ENCODE data around the gene ERC2. TPM values are rescaled to one million over a fixed set of nuclear protein-coding genes. Genes with fewer than 3 reads are reported as not detected.

ERC2 gene
- polyA plus RNA-seq, 3 donors from 2014 or later = not detected

DNA sequence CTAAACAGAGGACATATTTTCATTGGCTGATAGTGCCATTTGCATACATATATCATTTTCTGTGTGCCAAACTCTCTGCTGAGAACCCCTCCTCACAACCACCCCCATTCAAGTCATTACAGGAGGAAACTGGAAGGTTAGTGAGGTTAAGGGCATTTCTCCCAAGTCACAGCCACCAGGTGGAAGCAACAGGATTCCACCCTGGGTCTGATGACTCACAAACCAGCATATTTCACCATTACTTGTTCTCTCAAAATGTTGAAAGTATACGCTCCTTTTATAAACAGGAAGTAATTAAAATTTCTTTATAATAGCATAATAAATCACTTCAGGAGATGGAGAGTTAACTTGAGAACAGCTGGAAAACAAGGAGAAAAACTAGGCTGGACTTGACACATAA is 582.5 kb downstream of the ERC2 start:
- H3K27ac Mint-ChIP-seq = no peak overlapping the region
- H3K4me1 Mint-ChIP-seq = no peaks in the 10 kb centered on the region
- H3K9me3 Mint-ChIP-seq = peaks cover 0 to 5% (median under 1%) of the 10 kb centered on the region in 6 donors
- DNase-seq = no peak
- H3K4me3 Mint-ChIP-seq = no peak overlapping the region
- H3K27me3 Mint-ChIP-seq (ENCODE audit: low read depth in 3 of 3) = peaks cover 0 to 1% (median 0%) of the 10 kb centered on the region in 3 donors
- H3K36me3 Mint-ChIP-seq = no peaks in the 10 kb centered on the region

DNA sequence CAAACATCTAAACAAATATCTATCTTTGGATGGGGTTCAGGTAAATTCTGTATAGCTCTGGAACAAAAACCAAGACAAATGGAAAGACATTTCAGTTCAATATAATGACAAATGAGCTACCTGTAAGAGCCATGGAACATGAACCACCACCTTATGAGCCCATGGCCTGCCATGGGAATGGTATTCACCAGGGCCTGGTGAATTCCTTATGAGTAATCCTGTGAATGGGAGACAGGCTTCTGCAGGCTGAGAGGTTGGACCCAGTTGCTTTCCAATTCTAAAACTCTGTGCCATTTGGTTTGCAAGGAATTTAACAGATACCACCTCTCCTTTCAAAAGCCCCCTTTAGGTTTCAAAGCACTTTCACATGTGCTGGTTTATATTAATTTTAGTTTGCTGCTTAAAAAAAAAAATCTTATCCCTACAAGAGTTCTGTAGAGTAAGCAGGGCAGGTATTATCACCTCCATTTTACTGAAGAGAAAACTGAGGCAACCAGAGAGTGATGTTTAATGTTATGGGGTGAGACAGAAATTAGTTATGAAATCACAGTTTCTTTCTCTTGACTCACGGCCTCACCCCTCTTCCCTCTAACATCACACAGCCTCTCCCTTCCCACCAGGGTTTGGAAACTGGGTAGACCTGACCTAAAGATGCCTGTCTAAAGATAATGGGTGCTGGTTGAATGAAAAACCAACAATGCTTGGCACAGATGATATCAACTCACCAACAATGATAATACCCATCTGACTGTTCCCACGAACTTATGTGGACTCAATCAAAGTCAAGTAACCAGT is 583.6 kb downstream of the ERC2 start:
- Mint-ChIP-seq H3K27ac (no peak overlapping the region), H3K27me3 (ENCODE audit: low read depth in 3 of 3) (peaks cover 0 to 1% (median under 1%) of the 10 kb centered on the region in 3 donors), H3K4me1 (no peaks in the 10 kb centered on the region), H3K4me3 (no peak overlapping the region), H3K36me3 (no peaks in the 10 kb centered on the region), H3K9me3 (peaks cover 0 to 5% (median 0%) of the 10 kb centered on the region in 6 donors)
- no peak for DNase-seq

DNA sequence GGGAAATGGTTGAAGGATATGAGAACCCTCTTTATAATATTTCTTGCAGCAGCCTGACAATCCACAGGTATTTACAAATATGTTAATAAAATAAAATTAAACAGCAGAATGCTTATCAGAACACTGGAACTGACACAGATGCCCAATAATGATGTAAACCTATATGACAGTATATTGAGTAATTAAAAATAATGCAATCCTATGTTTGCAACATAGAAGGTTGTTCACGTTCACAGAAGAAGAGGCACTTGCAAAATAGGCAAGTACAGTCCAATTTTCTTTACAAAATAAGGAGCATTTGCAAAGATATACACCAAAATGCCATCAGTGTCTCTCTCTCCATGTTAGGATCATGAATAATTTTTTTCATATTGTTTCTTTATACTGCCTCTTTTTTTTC is 584.2 kb downstream of the ERC2 start:
- Mint-ChIP-seq H3K27me3 (ENCODE audit: low read depth in 3 of 3) (peaks cover 0 to 2% (median 1%) of the 10 kb centered on the region in 3 donors), H3K9me3 (peaks cover 0 to 5% (median 0%) of the 10 kb centered on the region in 6 donors), H3K27ac (no peak overlapping the region), H3K4me3 (no peak overlapping the region), H3K36me3 (no peaks in the 10 kb centered on the region), H3K4me1 (no peaks in the 10 kb centered on the region)
- DNase-seq = no peak

DNA sequence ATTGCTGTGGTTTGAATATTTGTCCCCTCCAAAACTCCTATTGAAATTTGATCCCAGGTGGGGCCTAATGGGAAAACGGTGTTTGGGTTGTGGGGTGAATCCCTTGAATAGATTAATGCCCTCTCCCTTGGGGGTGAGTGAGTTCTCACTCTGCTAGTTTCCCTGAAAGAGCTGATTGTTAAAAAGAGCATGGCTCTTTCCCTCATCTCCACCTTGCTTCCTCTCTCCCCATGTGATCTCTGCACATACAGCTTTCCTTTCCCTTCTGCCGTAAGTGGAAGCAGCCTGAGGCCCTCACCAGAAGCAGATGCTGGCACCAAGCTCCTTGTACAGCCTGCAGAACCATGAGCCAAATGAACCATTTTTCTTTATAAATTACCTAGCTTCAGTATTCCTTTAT is 586.3 kb downstream of the ERC2 start:
- Mint-ChIP-seq H3K36me3 (no peaks in the 10 kb centered on the region), H3K27ac (no peak overlapping the region), H3K9me3 (peaks cover 0 to 5% (median 0%) of the 10 kb centered on the region in 6 donors), H3K4me1 (no peaks in the 10 kb centered on the region), H3K4me3 (no peak overlapping the region), H3K27me3 (ENCODE audit: low read depth in 3 of 3) (peaks cover 0 to 2% (median 1%) of the 10 kb centered on the region in 3 donors)
- DNase-seq = no peak

DNA sequence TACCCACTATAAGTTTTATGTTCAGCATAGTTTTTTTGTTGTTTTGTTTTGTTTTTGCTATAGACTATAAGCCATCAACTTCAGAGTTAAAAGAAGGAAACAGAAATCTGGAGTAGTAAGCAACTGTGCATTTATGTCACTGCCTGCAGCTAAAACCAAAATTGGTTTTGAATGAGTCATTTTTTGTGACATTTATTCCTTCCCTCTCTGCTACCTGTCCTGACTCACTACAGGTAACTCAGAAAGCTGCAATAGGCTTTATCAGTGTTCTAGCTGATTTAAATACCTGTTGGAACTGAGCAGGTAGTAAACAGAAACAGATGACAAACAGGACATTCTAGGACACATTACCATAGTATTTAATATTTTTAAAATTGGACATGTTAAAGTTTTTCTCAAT is 587.9 kb downstream of the ERC2 start:
- Mint-ChIP-seq H3K27ac (no peak overlapping the region), H3K36me3 (no peaks in the 10 kb centered on the region), H3K4me1 (no peaks in the 10 kb centered on the region), H3K27me3 (ENCODE audit: low read depth in 3 of 3) (peaks cover 0 to 2% (median 0%) of the 10 kb centered on the region in 3 donors), H3K9me3 (peaks cover 0 to 9% (median 0%) of the 10 kb centered on the region in 6 donors), H3K4me3 (no peak overlapping the region)
- DNase-seq = no peak

DNA sequence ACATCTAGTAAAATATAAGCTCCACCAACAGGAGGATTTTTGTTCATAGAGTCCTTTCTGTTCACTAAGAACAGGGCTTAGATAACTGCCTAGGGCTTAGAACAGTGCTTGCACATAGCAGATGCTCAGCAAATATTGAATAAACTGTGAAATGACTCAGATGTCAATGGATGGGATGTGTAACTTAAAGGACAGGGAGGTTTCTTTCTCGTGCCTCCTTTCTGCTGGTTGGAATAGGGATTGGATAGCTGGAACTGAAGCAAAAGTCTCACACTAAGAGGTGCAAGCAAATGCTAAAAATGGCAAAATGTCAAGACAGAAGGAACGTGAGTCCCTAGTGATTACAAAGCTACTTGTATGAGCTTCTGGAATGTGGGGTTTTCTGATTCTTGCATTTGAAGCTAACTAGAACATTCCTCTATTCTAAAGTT is 588.4 kb downstream of the ERC2 start:
- Mint-ChIP-seq H3K4me1 (no peaks in the 10 kb centered on the region), H3K4me3 (no peak overlapping the region), H3K36me3 (no peaks in the 10 kb centered on the region), H3K27me3 (ENCODE audit: low read depth in 3 of 3) (peaks cover 0 to 2% (median 0%) of the 10 kb centered on the region in 3 donors), H3K9me3 (peaks cover 0 to 9% (median 0%) of the 10 kb centered on the region in 6 donors), H3K27ac (no peak overlapping the region)
- DNase-seq = no peak

DNA sequence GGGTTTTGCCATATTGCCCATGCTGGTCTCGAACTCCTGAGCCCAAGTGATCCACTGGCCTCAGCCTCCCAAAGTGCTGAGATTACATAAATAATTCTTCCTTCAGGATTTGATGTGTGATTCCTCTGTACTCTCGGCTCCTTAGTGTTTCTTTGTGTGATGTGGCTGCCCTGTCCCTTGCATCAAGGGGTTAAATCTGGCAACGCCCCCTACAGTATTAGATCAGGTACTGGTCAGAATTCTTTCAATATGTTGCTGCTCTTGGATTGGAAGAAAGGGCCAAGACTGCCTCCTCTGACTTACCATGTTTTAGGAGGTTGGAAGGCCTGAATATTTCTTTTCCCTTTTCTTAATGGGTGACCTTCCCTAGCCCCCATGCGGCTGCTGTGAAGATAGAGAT is 590.6 kb downstream of the ERC2 start:
- Mint-ChIP-seq H3K4me3 (no peak overlapping the region), H3K9me3 (peaks cover 0 to 9% (median 1%) of the 10 kb centered on the region in 6 donors), H3K27ac (no peak overlapping the region), H3K4me1 (no peaks in the 10 kb centered on the region), H3K27me3 (ENCODE audit: low read depth in 3 of 3) (peaks cover 0 to 2% (median 0%) of the 10 kb centered on the region in 3 donors), H3K36me3 (no peaks in the 10 kb centered on the region)
- no peak for DNase-seq

DNA sequence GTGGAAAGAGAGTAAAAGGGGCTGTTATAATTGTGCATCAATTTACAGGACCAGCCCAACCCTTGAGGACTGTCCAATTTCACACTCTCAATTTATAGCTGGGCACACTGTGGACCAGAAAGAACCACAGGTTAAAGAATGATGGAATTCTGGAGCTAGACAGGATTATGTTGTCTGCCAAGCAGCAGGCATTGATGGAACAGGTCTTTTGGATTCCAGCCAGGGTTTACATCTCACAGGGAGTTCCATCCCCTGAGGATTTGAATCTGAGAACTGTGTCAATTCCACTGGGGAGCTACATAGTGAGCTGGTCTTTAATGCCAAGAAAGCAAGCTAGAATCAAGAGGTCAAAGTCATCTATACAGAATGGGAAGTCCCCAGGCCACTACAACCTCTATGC is 591.7 kb downstream of the ERC2 start:
- Mint-ChIP-seq H3K36me3 (no peaks in the 10 kb centered on the region), H3K4me3 (no peak overlapping the region), H3K9me3 (peaks cover 0 to 4% (median 0%) of the 10 kb centered on the region in 6 donors), H3K27me3 (ENCODE audit: low read depth in 3 of 3) (peaks cover 0 to 2% (median 1%) of the 10 kb centered on the region in 3 donors), H3K4me1 (no peaks in the 10 kb centered on the region), H3K27ac (no peak overlapping the region)
- DNase-seq = no peak

DNA sequence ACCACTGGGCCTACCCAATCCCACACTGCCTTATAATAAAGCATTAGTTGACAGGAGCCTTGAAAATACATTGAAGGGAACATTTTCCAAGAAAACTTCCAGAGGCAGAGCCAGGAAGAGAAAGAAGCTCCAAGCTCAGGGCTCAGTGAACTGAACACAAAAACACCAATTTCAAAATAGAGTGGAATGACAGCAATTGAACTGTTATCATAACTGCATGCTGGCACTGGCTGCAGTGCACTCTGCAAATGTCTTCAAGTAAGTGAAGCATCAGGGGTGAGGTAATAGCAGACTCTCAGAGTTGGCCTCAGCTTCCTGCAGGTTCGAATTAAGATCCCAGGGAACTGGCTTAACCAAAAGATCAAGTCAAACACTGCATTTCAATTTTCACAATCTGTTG is 593.2 kb downstream of the ERC2 start:
- Mint-ChIP-seq H3K4me3 (no peak overlapping the region), H3K36me3 (no peaks in the 10 kb centered on the region), H3K27ac (no peak overlapping the region), H3K9me3 (peaks cover 0 to 8% (median 0%) of the 10 kb centered on the region in 6 donors), H3K4me1 (no peaks in the 10 kb centered on the region), H3K27me3 (ENCODE audit: low read depth in 3 of 3) (peaks cover 0 to 2% (median 1%) of the 10 kb centered on the region in 3 donors)
- DNase-seq = no peak

DNA sequence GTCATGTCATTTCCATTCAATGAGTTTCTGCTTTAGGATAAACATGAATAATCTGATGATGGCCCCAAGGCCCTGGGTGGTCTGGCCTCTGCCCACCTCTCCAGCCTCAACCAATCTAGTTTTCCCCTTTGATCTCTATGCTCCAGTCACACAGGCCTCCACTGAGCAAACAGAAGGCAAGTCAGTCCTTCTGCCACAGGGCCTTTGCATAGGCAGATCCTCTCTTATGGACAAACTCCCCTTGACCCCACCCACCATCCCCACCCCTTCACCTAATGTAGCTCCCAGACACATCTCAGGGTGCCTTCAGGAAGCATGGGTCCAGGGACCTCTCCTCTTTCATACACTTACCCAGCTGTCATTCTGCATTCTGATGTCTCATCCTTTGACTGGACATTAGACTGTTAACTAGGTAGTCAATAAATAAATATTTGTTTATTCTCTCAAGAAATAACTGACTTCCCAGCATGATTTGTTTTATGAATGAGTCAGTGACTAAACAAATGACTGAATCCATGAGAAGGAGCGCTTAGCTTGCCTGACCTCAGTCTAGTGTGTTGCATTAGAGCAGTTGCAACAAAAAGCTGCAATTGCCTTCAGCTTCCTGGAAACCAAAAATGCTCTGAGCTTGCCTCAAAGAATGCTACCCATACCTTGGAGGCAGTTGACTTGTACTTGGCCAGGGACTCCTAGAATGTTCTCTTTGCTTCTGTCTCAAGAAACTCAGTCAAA is 594.6 kb downstream of the ERC2 start:
- Mint-ChIP-seq H3K4me3 (no peak overlapping the region), H3K27ac (no peak overlapping the region), H3K4me1 (no peaks in the 10 kb centered on the region), H3K9me3 (peaks cover 0 to 15% (median 0%) of the 10 kb centered on the region in 6 donors), H3K36me3 (no peaks in the 10 kb centered on the region), H3K27me3 (ENCODE audit: low read depth in 3 of 3) (peaks cover 0 to 1% (median 0%) of the 10 kb centered on the region in 3 donors)
- no peak for DNase-seq

DNA sequence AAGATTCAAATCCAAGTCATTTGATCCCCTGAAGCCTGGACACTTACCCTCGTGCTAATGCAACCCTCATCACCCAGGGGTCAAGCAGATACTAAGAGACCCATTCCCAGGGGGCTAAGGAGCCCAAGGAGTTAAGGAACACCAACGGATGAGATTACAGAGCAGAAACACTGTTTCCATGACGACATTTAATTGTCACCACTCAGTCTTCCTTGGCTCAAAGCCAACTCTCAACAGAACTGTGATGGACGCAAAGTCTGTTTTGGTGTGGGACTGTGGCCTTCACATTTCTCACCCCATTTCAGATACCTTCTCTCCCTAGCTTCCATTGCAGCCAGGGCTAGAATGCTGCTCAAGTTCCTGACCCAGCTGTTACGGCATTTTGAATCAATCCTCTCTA is 597.7 kb downstream of the ERC2 start:
- no peaks in the 10 kb centered on the region for H3K4me1 Mint-ChIP-seq
- peaks cover 0 to 15% (median under 1%) of the 10 kb centered on the region in 6 donors for H3K9me3 Mint-ChIP-seq
- no peak overlapping the region for H3K27ac Mint-ChIP-seq
- H3K36me3 Mint-ChIP-seq = no peaks in the 10 kb centered on the region
- DNase-seq = no peak
- no peak overlapping the region for H3K4me3 Mint-ChIP-seq
- H3K27me3 Mint-ChIP-seq (ENCODE audit: low read depth in 3 of 3) = peaks cover 0 to 1% (median 0%) of the 10 kb centered on the region in 3 donors

DNA sequence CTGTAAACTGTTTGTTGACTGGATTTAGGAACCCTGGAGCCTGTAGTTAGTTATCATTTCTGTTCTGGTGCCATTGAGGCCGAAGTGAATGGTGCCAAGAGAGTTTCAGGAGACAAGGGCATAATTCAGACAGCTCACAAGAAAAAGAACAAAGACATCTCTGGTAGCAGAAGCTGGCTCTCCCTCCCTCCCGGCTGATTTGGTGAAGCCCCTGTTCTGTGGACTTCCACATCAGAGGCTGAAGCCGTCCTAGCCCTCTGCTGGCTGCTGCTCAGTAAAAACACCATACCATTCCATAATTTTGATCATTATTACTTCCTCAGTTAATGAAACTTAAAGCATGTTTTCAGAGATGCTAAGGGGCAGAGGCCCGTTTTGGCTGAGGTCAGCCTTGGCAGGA is 599.9 kb downstream of the ERC2 start:
- H3K9me3 Mint-ChIP-seq = peaks cover 0 to 12% (median 0%) of the 10 kb centered on the region in 6 donors
- H3K27me3 Mint-ChIP-seq (ENCODE audit: low read depth in 3 of 3) = peaks cover 0 to 1% (median 0%) of the 10 kb centered on the region in 3 donors
- no peaks in the 10 kb centered on the region for H3K4me1 Mint-ChIP-seq
- H3K27ac Mint-ChIP-seq = no peak overlapping the region
- H3K36me3 Mint-ChIP-seq = no peaks in the 10 kb centered on the region
- no peak overlapping the region for H3K4me3 Mint-ChIP-seq
- no peak for DNase-seq

DNA sequence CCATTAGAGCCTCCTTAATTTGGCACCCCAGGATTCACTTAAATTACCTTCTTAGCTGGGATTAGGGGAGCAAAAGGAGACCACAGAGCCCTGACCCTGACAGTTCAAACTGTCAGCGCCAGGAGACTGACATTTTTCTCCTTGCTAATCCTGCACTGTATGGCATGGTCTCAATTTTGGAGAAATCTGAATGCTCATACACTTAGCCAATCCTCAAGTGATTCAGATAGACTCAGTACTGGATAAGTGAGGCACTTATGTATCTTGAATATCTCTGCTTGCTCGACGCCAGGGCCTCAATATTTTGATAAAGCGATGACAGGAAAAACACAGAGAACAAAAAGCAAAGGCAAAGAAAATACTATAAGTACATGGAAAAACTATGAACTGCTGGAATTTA is 605.2 kb downstream of the ERC2 start:
- no peaks in the 10 kb centered on the region for H3K4me1 Mint-ChIP-seq
- H3K27ac Mint-ChIP-seq = no peak overlapping the region
- no peak for DNase-seq
- peaks cover 0 to 4% (median 0%) of the 10 kb centered on the region in 6 donors for H3K9me3 Mint-ChIP-seq
- no peaks in the 10 kb centered on the region for H3K27me3 Mint-ChIP-seq (ENCODE audit: low read depth in 3 of 3)
- H3K36me3 Mint-ChIP-seq = no peaks in the 10 kb centered on the region
- H3K4me3 Mint-ChIP-seq = no peak overlapping the region

DNA sequence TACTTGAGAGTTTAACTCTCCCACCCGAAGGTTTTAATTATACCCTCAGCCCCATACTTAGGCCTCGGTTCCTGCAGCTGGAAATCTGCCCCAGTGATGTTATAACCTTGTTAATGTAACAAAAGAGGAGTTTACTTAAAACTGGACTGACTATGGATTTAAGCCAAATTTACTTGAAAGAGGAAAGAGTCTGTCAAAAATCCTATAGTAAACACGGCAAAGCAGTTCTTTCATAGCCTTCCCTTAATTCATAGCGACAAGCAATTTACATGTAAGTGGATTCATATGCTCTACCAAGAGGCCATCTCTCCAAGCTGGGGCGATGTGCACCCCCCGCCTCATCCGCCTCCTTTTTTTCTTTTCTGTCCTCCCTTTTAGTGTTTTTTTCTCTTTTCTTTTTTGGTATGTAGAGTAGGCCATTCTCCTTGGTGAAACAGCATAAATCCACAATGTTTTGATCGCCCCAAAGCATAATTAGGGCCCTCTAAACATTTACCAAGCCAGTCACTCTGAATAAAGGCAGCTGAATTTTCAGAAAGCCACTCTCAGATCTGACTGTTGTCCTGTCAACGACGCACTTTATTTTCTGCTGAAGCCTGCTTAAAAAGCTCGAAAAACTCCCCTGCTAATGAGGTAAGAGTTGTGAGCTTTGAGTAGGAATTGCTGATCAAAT is 608.1 kb downstream of the ERC2 start:
- H3K27me3 Mint-ChIP-seq (ENCODE audit: low read depth in 3 of 3) = no peaks in the 10 kb centered on the region
- H3K9me3 Mint-ChIP-seq = peaks cover 0 to 2% (median 0%) of the 10 kb centered on the region in 6 donors
- no peak overlapping the region for H3K27ac Mint-ChIP-seq
- no peak for DNase-seq
- H3K36me3 Mint-ChIP-seq = no peaks in the 10 kb centered on the region
- no peak overlapping the region for H3K4me3 Mint-ChIP-seq
- no peaks in the 10 kb centered on the region for H3K4me1 Mint-ChIP-seq
